ENCODE results near the gene C1QTNF6.

DNA sequence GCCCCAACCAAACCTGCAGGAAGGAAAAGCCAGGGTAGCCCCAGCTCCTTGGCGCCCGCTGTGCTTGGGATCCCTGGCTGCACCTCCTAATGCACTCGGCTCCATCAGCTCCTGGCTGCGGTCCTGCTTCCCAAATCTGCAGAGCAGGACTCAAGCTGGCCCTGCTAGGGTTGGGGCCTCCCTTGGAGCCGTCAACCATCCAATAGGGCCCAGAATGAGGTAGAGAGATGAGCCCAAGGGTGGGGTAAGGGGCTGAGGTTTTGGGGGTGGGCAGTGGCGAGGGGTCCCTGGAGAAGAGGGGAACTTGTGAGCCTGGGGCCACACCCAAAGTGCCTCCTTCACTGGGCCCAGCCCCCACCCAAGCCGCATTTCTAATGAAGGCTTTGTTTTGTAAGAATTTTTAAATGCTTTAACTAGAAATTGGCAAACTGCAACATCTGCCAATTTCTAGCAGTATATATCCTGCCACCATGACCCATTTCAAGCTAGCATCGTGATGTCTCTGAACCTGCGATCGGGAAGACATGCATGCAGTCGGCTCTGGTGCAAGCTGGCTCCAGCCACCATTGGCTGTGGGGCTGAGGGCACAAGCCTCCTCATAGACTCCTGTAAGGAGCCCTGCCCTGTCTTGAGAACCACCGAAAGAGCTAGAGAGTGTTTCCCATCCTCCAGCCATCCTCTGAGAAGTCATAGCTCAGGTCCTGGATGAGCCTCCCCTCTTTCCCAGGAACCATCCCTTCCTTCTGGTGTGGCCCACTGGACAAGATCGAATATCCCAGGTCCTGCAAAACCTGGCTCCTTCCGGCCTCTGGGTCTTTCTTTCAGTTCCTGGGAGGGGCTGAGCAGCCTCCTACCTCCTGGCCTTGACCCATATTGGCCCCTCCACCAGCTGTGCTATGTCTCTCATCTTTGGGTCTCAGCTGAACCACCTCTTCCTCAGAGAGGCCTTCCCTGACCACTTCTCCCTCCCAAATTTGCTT lies 15.5 kb downstream of the C1QTNF6 start:
- TF ChIP-seq GATA2 (IDR thresholded peaks at IDR 0.05; ENCODE audit: low read depth, low read length) (no peak), GATA3 (IDR thresholded peaks at IDR 0.05; ENCODE audit: low read depth, low read length) (no peak)
